HG03342 (cell line): ENCODE results near the gene RAC2.

ENCODE experiments used
- ATAC-seq: cut with Tn5 transposase; IDR thresholded peaks from one replicate; pipeline ENCODE4 v1.9.1; 2021; ENCODE audit warnings: mild to moderate bottlenecking, moderate library complexity; ENCODE audit not compliant: unreplicated experiment

Gene RAC2

DNA sequence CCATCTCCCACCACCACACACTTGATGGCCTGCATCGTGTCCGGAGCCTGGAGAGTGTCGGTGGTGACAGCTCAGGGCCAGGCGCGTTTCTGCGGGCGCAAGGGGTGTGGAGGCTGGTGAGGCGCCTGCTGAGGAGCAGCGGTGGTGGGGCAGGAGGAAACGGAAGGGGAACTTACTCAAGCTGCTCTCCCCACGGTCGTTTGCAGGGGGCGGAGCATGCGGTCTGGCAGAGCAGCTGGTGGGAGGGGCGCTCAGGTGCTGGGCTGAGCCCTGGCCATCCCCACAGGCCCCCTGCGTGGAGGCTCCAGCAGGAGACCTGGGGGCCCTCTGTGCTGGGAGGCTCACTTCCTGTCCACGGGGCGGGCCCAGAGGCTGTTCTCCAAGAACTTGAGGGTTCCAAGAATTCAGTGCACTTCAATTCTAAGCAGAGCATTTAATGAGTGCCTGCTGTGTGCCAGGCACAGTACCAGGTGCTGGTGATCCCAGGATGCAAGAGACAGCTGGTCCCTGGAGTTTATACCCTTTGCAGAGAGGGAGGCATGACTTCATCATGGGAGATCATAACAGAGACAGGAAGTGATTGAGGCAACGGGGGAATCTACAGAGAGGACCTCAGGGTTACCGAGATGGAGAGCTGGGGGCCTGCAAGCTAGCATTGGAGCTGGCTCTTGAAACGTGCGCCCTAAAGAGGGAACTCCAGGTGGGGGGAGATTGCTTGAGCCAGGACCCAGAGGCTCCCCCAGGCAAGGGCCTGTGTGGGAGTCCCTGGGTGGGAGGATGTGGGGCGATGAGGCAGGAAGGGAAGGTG lies at the start of gene RAC2:
Gene RAC2, minus strand, starts transcription at position 156 of the 808 bp plus-strand sequence. Its CDS starts 121 bp downstream, at position 35.
- no peak for ATAC-seq

DNA sequence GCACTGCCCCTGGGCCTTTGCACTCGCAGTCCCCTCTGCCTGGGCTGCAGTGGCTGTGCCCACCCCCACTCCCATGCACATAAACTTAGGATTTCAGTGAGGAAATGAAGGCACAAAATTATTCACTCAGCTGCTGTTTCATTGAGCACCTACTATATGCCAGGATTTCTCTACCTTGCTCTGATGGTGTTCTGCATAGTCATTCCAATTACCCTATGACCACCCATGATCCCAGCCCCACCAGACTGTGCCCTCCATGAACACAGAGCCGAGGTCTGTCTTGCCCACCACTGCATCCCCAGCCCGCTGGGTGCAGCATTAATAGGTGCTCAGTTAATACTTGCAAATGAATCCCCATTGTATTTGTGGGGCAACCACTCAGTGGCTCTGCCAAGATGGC lies 49.1 kb upstream of the RAC2 start:
- ATAC-seq = no peak

DNA sequence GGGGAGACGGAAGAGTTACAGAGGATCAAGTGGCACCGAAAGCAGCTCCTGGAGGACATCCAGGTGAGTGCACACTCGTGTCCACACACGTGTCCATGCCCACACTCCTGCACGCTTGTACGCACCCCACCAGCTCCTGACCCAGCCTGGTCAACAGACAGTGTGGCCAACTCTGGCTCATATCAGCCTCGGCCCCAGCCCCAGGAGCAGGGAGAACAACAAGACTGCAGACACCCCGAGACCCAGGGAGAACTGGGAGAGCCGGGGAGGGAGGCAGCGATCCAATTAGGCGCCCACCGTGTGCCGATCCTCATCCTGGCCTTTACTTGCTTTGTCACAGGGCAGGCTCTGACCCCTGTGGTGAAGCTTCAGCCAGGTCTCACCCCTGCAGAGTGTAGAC lies 48.6 kb upstream of the RAC2 start:
- no peak for ATAC-seq

DNA sequence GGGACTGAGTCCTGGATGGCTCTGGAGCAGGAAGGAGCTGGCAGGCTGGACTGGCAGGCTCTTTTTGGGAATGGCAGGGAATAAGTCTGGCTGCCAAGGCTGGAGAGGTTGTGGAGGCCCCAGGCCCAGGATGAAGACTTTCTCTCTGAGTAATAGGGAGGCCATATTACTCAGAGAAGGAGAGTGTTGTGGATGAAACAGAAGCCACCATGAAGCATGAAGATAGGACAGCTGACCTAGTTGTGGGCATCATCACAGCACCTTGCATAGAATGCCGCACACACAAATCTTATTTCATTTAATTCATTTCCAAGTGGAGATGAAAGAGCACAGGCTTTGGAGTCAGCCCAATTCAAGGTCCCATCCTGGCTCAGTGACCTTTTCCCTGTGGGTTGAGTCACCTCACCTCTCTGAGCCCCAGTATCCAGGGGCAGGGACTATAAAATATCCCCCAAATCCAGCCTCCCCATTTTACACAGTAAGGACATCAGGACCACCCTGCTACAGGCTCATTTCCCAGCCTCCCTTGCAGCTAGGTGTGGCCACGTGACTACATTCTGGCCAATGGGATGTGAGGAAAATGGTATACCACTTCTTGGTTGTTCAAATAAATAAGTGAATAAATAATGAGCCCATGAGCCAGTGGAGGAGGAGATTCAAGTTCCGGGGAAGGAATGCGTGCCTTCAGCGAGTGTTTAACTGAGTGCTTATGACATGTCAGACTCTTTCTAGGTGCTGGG lies 47.7 kb upstream of the RAC2 start:
- ATAC-seq = no peak

DNA sequence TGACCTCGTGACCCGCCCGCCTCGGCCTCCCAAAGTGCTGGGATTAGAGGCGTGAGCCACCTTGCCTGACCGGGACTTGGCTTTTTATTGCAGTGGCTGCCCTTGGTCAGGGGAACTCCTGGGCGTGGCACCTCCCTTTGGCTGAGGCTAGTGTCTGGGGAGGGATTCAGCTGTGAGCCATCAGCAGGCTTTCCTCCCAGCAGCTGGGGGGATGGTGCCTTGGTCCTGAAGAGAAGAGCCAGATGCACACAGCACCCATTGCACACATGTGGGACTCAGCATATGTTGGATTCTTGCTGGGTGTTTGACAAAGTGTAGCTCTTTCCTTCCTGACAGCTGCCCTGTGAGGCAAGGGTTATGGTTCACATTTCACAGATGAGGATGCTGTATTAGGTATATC lies 46.7 kb upstream of the RAC2 start:
- ATAC-seq = no peak

DNA sequence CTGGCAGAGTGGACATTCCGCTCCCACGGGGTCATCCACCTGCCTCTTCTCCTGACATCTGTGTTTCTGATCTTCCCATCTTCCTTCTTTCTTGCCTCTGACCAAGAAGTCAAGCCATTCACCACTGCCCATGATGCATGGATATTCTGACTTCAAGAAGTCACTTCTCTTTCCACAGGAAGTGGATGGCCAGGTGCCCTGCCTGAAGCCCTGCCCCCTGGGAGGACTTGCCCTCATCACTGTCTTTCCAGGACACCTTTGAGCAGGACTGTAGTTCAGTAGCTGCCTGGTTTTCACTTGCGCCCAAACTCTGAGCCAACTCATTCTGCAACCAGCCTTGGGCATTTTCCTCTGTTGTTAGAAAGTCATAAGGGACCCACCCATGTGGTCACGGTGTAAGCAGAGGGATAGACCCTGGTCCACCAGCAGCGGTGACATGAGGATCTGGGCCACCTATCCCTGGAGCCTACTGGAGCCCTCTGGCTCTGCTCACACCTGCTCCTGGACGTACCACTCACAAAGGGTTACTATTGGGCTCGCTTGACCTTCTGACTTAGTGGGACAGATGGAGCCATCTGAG lies 45.2 kb upstream of the RAC2 start:
- no peak for ATAC-seq

DNA sequence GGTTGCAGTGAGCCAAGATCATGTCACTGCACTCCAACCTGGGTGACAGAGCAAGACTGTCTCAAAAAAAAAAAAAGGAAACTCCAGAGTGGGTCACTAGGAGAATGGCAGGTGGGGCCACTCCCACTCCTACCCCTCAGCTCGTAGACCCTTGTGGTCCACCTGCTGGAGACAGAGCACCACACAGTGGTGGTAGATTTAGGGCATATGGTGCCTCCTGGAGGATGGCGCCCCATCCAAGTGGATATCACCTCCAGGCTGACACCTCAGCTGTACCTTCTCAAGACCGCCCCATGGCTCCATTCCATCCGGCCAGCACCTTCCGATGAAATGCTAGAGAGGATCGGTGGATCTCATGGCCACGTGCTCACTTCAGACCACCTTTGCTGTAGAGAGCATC lies 44.5 kb upstream of the RAC2 start:
- no peak for ATAC-seq

DNA sequence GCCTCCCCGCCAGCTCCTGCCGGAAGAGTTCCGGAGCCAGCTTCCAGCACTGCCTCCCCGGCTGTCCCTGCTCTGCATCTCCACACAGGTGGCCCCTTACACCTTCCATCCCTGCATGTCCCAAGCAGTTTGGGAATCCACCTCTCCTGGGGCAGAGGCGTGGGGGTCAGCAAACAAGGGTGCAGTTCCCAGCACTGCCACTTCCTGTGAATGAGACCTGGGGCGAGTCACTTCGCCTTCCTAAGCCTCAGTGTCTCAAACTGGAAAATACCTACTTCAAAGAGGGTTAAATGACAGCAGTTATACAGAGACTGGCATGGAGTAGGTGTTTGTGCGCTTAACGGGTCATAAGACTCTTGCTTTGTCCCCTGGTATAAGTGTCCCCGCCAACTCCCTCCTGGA lies 43.5 kb upstream of the RAC2 start:
- no peak for ATAC-seq

DNA sequence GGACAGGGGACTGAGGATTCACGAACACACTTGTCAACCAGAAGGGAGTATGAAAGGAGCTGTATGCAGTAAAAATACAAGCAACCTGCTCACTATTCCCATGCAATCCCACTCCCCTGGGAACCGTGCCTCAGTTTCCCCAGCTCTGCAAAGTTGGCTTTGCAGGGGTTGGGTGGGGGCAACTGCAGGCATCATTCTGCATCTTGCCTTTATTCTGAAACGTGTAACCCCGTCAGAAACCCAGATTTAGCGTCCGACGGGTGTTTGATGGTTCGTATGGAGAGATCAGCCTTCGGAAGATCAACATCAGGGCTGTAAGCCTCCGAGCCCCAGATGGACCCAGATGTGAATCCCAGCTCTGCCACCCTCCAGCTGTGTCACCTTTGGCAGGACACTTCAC lies 41.9 kb upstream of the RAC2 start:
- ATAC-seq = no peak

DNA sequence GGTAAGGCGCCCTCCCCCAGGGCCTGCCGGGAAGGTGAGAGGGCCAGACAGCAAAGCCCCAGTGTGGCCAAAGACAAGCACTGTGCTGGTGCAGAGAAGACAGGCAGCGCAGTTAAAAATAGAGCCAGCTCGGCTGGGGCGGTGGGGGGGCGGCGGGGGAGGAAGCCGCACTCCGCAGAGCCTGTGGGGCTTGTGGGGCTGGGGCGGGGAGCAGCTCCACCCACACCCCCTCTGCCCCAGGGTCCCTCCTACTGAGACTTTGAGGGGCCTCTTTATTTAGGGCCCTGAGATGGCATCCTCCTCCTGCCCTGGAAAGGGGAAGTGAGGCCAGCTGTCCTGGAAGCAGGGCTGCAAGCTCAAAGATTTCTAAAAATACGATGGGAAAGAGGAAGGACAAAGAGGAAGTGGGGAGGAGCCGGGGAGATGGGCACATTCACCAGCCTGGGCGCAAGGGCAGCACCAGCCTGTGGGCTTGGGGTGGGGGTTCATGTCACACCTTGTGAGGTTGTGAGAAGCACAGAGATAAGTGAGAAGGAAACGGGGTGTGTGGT lies 40.8 kb upstream of the RAC2 start:
- ATAC-seq = no peak

DNA sequence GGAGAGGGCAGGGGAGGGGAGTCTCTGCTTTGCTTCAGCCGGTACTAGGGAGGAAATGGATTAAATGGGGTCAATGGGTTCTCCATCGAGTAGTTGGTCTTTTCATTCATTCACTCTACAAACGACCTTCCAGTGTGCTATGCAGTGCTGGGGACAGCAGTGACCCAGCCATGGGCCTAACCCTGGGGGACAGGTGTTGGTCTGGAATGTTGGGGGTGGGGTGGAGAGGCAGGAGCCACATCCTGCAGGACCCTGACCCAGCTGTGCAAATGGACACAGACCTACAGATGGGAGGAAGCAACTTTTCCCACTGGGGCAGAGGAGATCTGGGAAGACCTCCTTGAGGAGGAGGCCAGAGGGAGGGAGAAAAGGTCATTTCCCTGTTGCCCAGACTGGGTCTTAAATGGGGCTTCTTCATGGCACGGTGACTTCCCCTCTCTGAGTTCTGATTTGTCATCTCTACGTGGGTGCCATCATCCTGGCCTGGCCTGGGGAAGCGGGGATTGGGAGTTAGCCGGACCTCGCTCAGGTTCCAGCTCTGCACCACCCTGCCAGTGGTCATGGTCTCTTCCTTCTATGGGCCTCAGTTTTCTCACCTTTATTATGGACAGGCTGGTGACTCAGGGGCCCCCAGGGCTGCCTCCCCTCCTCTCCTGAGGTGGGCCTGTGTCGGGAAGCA lies 40.2 kb upstream of the RAC2 start:
- no peak for ATAC-seq

DNA sequence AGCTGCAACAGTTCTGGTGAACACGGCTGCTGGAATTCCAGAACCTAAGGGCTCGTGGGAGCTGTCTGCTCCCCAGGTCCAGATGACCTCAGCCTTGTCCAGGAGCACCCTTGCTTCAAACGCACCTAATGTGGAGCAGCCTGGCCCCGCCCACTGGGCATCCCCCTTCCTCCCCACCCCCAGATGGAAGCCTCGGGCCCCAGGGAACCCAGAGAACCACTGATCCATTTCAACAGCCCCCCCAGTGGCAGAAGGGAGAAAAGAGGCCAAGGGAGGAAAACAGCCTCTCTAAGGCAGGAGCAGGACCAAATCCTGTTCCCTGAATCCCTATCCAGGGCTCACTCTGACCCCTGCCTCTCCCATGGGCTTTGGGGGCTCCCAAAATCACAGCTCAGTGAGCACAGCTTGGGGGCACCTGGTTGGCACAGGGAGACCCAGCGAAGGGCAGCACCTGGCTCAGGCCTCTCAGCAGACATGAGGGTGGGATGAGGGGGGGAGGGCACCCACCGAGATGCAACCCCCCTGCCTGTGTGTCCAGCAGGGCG lies 39.4 kb upstream of the RAC2 start:
- ATAC-seq = no peak

DNA sequence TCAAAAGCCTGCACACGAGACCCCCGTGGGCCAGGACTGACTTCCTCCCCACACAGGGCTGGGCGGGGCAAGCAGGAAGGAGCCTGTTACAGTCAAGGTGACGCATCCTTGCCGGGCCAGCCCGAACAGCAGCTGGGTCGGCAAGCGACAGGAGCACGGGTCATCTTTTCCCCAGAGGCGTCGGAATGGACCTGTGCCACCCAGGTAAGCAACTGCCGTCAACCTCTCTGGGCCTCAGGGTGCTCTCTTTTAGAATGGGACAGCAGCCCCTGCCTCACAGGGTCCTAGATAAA lies 38.3 kb upstream of the RAC2 start, which contains the start of gene CYTH4:
Gene CYTH4, plus strand, starts transcription at position 124 of the 293 bp plus-strand sequence. Its CDS starts 62 bp downstream, at position 186.
- ATAC-seq = peak; percentile 52

DNA sequence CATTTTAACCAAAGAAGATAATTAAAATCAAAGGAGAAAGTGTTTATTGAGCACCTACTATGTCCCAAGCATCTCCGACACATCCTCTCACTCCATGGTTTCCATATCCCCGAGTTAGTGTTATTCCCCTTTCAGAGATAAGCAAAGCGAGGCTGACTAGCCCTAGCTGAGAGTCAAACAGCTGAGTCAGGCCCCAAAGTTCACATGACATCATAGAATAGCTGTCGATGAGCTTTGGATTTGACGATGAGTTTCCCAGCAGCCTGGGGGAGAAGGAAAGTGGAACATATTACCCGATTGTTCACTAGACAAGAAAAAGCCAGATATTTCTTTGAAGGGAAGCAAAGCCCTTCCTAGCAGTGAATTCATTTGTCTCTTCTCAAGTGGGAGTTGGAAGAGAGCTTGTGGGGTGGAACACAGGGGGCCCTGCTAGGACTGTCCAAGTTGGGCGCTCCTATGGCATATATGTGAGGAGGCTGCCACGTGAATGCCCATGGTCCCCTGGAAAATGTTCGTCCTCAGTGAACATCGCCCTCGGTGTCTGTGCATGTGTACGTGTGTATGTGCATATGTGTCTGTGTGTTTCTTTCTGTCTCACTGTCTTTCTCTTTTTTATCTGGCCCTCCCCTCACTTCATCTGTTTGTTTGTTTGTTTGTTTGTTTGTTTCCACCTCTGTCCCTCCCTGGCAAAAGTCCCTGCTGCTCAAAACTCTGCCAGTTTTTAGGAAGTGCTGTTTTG lies 37.7 kb upstream of the RAC2 start:
- no peak for ATAC-seq

DNA sequence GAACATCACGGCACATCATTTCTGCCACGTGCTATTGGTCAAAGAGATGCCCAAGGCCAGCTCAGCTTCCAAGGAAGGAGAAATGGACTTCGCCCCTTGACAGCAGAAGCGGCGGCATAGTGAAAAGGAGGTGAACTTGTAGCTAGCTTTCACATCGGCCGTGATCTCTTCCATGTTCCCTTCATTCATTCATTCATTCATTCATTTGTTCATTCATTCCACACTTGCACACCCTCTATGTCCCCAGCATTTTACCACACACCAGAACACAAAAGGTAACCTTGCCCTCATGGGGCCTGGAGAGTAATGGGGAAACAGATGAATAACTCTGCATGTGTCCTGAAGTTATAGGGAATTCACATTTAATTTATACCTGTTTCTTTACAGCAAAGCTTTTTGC lies 37.1 kb upstream of the RAC2 start:
- no peak for ATAC-seq

DNA sequence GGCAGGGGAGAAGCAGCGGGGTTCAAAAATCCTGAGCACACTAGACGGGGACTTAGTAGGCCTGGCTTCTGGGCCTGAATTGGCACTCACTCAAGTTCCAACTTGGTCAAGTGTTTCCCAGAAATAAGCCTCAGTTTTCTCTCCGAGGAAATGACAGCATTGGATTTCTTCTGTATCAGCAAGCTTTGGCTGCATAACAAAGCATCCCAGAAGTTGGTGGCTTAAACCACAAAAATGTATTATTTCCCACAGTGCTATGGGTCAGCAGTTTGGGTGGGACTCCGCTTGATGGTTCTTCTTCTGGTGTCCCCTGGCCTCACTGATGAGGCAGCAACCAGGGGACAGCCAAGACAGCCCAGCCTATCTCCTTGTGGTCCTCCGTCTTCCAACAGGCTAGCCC lies 36.6 kb upstream of the RAC2 start:
- ATAC-seq = no peak

DNA sequence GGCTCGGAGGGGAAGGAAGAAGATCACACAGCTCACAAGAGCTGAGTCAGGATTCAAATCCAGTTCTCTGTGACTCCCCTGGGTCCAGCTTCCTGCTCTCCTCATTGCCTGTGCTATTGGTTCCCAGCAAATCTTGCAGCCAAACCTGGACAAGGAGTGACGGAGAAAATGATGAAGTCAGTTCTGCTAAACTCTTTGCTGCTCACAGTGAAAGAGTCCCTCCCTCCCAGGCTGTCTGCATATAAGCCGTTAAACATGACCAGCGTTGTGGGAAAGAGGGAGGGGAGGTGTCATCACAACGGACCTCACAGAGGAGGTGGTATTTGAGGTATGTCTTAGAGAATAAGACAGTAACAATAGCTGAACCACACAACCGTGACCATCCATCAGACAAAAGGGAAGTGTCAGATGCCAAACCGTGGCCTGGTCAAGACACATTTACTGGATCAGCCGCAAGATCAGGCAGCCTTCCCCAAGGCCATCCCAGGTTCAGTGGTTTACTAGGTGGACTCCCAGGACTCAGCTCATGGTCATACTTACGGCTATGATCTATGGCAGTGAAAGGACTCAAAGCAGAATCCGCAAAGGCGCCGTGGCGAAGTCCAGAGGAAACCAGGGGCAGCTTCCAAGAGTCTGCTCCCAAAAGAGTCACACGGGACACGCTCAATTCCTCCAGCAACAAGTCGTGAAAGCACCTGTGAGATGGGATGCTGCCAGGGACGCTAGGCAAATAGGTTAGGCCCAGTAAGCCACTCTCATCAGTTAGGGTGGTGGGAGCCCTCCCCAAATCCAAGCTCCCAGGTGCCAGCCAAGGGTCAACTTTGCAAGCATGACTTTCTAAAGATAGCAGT lies 35.5 kb upstream of the RAC2 start:
- ATAC-seq = no peak

DNA sequence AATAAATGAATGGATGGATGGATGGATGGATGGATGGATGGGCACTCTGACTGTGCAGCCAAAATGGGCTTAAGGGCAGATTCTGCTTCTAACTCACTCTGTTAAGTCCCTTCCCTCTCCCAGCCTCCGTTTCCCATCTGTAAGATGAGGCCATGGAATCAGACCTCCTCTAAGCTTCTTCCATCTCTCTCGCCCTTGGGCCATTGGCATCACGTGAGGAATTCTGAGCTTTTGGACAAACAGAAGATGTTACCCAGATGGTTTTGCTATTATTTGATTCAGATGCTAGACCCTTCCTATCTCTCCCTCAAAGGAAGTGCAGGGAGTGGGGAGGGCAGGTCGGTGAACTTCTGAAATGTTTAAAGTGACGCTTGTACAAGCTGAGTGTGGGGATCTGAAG lies 34.2 kb upstream of the RAC2 start:
- no peak for ATAC-seq

DNA sequence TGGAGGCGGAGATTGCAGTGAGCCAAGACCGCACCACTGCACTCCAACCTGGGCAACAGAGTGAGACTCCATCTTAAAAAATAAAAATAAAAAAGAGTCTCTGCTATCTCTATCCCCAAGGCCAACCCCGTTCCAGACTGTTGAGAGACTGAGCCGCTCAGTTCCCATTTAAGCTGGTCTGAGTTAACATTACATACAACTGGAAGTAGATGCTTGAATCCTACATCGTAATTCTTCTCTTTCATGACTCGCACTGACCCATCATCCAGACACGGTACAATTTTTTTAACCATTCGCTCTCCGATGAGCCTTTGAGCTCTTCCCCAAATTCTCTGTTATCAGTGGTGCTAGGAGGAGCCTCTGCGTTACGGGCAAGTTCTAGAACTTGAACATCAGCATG lies 33.3 kb upstream of the RAC2 start:
- no peak for ATAC-seq
